ENCODE results near the gene FHIT. TPM values are rescaled to one million over a fixed set of nuclear protein-coding genes. Genes with fewer than 3 reads are reported as not detected.

FHIT gene
- total and polyA plus RNA-seq, 10 of the 15 experiments (the other 5 are each of a cell fraction or from before 2014, with no cell fraction given) = 4.2 to 14.9 (median 9.4) TPM

DNA sequence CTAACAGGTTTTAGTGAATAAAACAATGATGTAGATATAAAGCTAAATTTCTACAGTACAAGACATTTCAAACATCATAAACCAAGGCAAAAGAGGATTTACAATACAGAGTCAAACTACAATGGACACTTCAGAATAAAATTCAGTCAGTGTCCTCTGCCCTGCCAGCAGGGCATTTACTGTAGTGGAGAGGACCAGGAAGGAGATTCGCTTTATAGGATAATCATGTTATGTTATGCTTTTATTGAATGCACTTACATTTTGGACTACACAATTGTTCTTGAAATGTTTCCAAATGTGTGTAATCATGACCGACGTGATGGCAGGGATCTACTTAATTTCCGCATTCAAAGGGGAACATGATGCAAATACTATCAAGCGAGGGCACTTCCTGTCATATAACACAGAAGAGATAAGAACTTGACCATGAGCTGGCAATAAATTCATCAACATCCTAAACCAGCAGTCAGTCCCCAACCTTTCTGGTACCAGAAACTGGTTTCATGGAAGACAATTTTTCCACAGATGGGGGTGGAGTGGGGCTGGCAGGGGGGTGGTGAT lies 925.6 kb downstream of the FHIT start:
- ChIA-PET POLR2A (no interaction called here), SMC1A (ENCODE audit: uncharacterized antibody, unreplicated experiment) (interaction anchor here (0.6 to 1.5 kb wide), 2 partner anchors 10 to 1268 kb away, joined by 3 read pairs; no protein-coding TSS in a partner anchor), CTCF (no interaction called here), RAD21 (ENCODE audit: unreplicated experiment) (no interaction called here)
- Histone ChIP-seq H3K36me3 (ENCODE audit: control insufficient read depth in 2 of 2, insufficient read depth in 2 of 2, low read length in 1 of 2) (no peaks in the 10 kb centered on the region), H3K9ac (ENCODE audit: control insufficient read depth, insufficient read depth, low read length) (no peak overlapping the region), H3K9me3 (replicated peaks; ENCODE audit: control insufficient read depth, insufficient read depth, low read length) (no peaks in the 10 kb centered on the region), H4K20me1 (ENCODE audit: control insufficient read depth, insufficient read depth) (no peaks in the 10 kb centered on the region), H3K27ac (ENCODE audit: control insufficient read depth, insufficient read depth) (no peak overlapping the region), H3K79me2 (ENCODE audit: control insufficient read depth, insufficient read depth, low read length) (no peaks in the 10 kb centered on the region), H2AFZ (ENCODE audit: control insufficient read depth, low read depth, low read length) (no peak overlapping the region), H3K4me3 (no peak overlapping the region), H3K27me3 (replicated peaks in 1 of 2; ENCODE audit: control insufficient read depth in 2 of 2, insufficient read depth in 2 of 2, low read length in 1 of 2) (no peaks in the 10 kb centered on the region), H3K4me2 (ENCODE audit: control insufficient read depth, insufficient read depth) (no peak overlapping the region), H3K4me1 (ENCODE audit: control insufficient read depth, insufficient read depth, low read length) (no peaks in the 10 kb centered on the region)
- BruUV-seq (replicated peaks) = no TSS peak
- intact Hi-C loops (cut with micrococcal nuclease; ENCODE audit: unreplicated experiment) (no loop called here), in situ Hi-C loops (cut with MboI) (no loop called here)
- WGBS (ENCODE audit: insufficient coverage, insufficient replicate concordance, low lambda C conversion rate, missing lambda C conversion rate) = 39% methylated on average over 5 of the region's 5 CpGs
- ATAC-seq (no peak), FAIRE-seq (no peak), DNase-seq (ENCODE audit: low read depth, low spot score) (no peak)
- TF ChIP-seq PAX8 (IDR thresholded peaks at IDR 0.05) (no peak), RUNX3 (IDR thresholded peaks at IDR 0.05; ENCODE audit: low read length) (no peak), NRF1 (conservative IDR thresholded peaks at IDR 0.05; ENCODE audit: low read depth, low read length) (no peak), ZNF24 (IDR thresholded peaks at IDR 0.05) (no peak), ZBED1 (IDR thresholded peaks at IDR 0.05; ENCODE audit: borderline replicate concordance) (no peak), NBN (IDR thresholded peaks at IDR 0.05) (no peak), MLLT1 (IDR thresholded peaks at IDR 0.05) (no peak), POLR2AphosphoS5 (IDR thresholded peaks at IDR 0.05; ENCODE audit: low read length) (no peak), FOS (IDR thresholded peaks at IDR 0.05; ENCODE audit: borderline replicate concordance, extremely low read depth, insufficient read length) (no peak), DPF2 (IDR thresholded peaks at IDR 0.05) (no peak), SMAD5 (IDR thresholded peaks at IDR 0.05; ENCODE audit: low read depth) (no peak), MYC (IDR thresholded peaks at IDR 0.05; ENCODE audit: insufficient read depth, insufficient read length, insufficient replicate concordance, low read length, severe bottlenecking) (no peak), HDAC6 (IDR thresholded peaks at IDR 0.05; ENCODE audit: unreplicated experiment) (no peak), NR2C2 (IDR thresholded peaks at IDR 0.05; ENCODE audit: borderline replicate concordance, control insufficient read depth, insufficient read length, low read depth) (no peak)
- TF ChIP-seq, protein P1, sequence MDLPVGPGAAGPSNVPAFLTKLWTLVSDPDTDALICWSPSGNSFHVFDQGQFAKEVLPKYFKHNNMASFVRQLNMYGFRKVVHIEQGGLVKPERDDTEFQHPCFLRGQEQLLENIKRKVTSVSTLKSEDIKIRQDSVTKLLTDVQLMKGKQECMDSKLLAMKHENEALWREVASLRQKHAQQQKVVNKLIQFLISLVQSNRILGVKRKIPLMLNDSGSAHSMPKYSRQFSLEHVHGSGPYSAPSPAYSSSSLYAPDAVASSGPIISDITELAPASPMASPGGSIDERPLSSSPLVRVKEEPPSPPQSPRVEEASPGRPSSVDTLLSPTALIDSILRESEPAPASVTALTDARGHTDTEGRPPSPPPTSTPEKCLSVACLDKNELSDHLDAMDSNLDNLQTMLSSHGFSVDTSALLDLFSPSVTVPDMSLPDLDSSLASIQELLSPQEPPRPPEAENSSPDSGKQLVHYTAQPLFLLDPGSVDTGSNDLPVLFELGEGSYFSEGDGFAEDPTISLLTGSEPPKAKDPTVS (IDR thresholded peaks at IDR 0.05; ENCODE audit: low read depth, low read length) = no peak
- TF ChIP-seq, protein P2, sequence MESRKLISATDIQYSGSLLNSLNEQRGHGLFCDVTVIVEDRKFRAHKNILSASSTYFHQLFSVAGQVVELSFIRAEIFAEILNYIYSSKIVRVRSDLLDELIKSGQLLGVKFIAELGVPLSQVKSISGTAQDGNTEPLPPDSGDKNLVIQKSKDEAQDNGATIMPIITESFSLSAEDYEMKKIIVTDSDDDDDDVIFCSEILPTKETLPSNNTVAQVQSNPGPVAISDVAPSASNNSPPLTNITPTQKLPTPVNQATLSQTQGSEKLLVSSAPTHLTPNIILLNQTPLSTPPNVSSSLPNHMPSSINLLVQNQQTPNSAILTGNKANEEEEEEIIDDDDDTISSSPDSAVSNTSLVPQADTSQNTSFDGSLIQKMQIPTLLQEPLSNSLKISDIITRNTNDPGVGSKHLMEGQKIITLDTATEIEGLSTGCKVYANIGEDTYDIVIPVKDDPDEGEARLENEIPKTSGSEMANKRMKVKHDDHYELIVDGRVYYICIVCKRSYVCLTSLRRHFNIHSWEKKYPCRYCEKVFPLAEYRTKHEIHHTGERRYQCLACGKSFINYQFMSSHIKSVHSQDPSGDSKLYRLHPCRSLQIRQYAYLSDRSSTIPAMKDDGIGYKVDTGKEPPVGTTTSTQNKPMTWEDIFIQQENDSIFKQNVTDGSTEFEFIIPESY (IDR thresholded peaks at IDR 0.05) = no peak
- TF ChIP-seq, protein P3, sequence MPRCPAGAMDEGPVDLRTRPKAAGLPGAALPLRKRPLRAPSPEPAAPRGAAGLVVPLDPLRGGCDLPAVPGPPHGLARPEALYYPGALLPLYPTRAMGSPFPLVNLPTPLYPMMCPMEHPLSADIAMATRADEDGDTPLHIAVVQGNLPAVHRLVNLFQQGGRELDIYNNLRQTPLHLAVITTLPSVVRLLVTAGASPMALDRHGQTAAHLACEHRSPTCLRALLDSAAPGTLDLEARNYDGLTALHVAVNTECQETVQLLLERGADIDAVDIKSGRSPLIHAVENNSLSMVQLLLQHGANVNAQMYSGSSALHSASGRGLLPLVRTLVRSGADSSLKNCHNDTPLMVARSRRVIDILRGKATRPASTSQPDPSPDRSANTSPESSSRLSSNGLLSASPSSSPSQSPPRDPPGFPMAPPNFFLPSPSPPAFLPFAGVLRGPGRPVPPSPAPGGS (IDR thresholded peaks at IDR 0.05; ENCODE audit: borderline replicate concordance, insufficient read depth, low read depth, low read length, poor library complexity, severe bottlenecking) = no peak
